Psoas muscle (tissue), 8 donors: ENCODE results near the gene ABCD1. TPM values are rescaled to one million over a fixed set of nuclear protein-coding genes. Genes with fewer than 3 reads are reported as not detected.
"Not testable (repeated sequence)": the region's sequence is repeated elsewhere in the genome, so short reads cannot be mapped to it uniquely, and the experiment has no call there.

Source experiments
- ATAC-seq, 4 donors: fragments of 200-7000 bp; cut with Tn5 transposase; one replicate each; pipeline ENCODE4 v1.9.1; 2020; ENCODE audit warnings: moderate library complexity in 3 of 4, mild to moderate bottlenecking in 2 of 4
- DNase-seq, 2 donors: peaks; one replicate each; pipeline ENCODE4 v3.0.0-alpha.2; 2020
- H3K27ac ChIP-seq: fragments of 200-600 bp; one replicate; pipeline ENCODE4 v1.8.0; 2022
- H3K27me3 ChIP-seq, 3 donors: fragments of 200-600 bp in 1 of 3; one replicate each; pipeline versions ENCODE4 v1.6.1 to v1.8.0; 2013 to 2022; ENCODE audit warnings: low read length in 2 of 3, mild to moderate bottlenecking in 2 of 3, moderate library complexity in 1 of 3; ENCODE audit not compliant: insufficient read depth in 3 of 3
- H3K36me3 ChIP-seq, 2 donors: fragments of 200-600 bp in 1 of 2; one replicate each; pipeline versions ENCODE4 v1.6.1 to v1.8.0; 2013 to 2022; ENCODE audit warnings: low read depth in 1 of 2, mild to moderate bottlenecking in 1 of 2, moderate library complexity in 1 of 2; ENCODE audit not compliant: insufficient read depth in 1 of 2
- H3K4me1 ChIP-seq: fragments of 200-600 bp; one replicate; pipeline ENCODE4 v1.8.0; 2022
- H3K4me3 ChIP-seq: fragments of 200-600 bp; one replicate; pipeline ENCODE4 v1.8.0; 2022; ENCODE audit warnings: mild to moderate bottlenecking
- H3K9me3 ChIP-seq: fragments of 200-600 bp; one replicate; pipeline ENCODE4 v1.8.0; 2022
- CTCF ChIP-seq: fragments of 200-600 bp; IDR thresholded peaks from one replicate; pipeline ENCODE4 v1.8.0; 2022; ENCODE audit warnings: antibody characterized with exemption
- WGBS, 3 donors: extraction: QIAGEN DNeasy Blood & Tissue Kit; methylation state at CpG; one replicate each; pipeline versions ENCODE4 v1.1.6 to v1.1.7; 2013; 5-methylcytosine and 5-hydroxymethylcytosine counted together
- intact Hi-C, 2 donors: fragments of 100-400 bp; cut with DNase I; formaldehyde crosslinking; loops; one replicate each; pipeline versions ENCODE4 v1.11.0 to v1.14.2; 2022
- polyA plus RNA-seq, 3 donors: library from polyadenylated mRNA; stranded (reverse); fragments of 200-250 nt; gene quantifications; one replicate each; pipeline ENCODE4 v1.2.3, GENCODE V29; 2013
- total RNA-seq, 4 donors: library from RNA; stranded (reverse); fragmentation: NEBNext Ultra II Directional in 2 of 4; extraction: Animal tissue kit (Norgen Biotek cat#: 25700) in 2 of 4; gene quantifications; one replicate each; pipeline versions ENCODE4 v1.2.1 to v1.2.4, GENCODE V29; 2021 to 2023
- donor health status: healthy with polysubstance abuse.
- donor health status: DM: no; HTN: no; CAD: no; lungs with moderate emphysema.
- donor health status: Bipolar disorder and iron deficiency.
- donor health status: healthy.
- donor health status: DM: yes; HTN: yes; CAD: no.
- donor health status: DM: no; HTN: no; CAD: no.
- donor health status: DM: no; HTN: no; CAD: no.
- donor health status: DM: yes; HTN: yes; CAD: no.

The ABCD1 gene
- total and polyA plus RNA-seq, 7 donors: 11.7 to 36.0 (median 20.8) TPM

GRCh38 chrX:153701706-153702105 is 22.9 kb upstream of the ABCD1 start:
- H3K9me3 ChIP-seq: no peaks in the 10 kb centered on the region
- no peak for TF ChIP-seq CTCF
- H3K4me1 ChIP-seq: peaks cover 24% of the 10 kb centered on the region
- WGBS, 3 donors: 90 to 95% (median 95%) methylated on average over 10 to 12 of the region's 12 CpGs
- peaks cover 2 to 4% of the 10 kb centered on the region in 2 donors for H3K36me3 ChIP-seq
- DNase-seq: peak in 1 of 2 donors; percentile 32
- no peak overlapping the region for H3K4me3 ChIP-seq
- H3K27ac ChIP-seq: peak overlapping the region; percentile 90
- ATAC-seq: no peak
- intact Hi-C loops: no loop called here
- no peaks in the 10 kb centered on the region for H3K27me3 ChIP-seq

- Histone ChIP-seq H3K27ac (peak overlapping the region; percentile 90), H3K9me3 (no peaks in the 10 kb centered on the region), H3K36me3 (peaks cover 2 to 4% of the 10 kb centered on the region in 2 donors), H3K4me3 (no peak overlapping the region), H3K4me1 (peaks cover 24% of the 10 kb centered on the region), H3K27me3 (no peaks in the 10 kb centered on the region)
- peak in 1 of 4 donors; percentile 0 for ATAC-seq
- no peak for DNase-seq
- intact Hi-C loops: no loop called here
- 52 to 65% (median 59%) methylated on average over 20 to 23 of the region's 23 CpGs for WGBS, 3 donors
- TF ChIP-seq CTCF: no peak
Measured at GRCh38 chrX:153702336-153703035, 22.2 kb upstream of the ABCD1 start.

GRCh38 chrX:153703036-153703370 is 21.7 kb upstream of the ABCD1 start:
- WGBS, 3 donors: 29 to 48% methylated on average over 16 of the region's 16 CpGs; no CpG with 5 or more reads in 1 of the 3 donors
- peak; percentile 69 to 90 for DNase-seq
- Histone ChIP-seq H3K27me3 (no peaks in the 10 kb centered on the region), H3K4me1 (peaks cover 24% of the 10 kb centered on the region), H3K27ac (peak overlapping the region; percentile 90), H3K9me3 (no peaks in the 10 kb centered on the region), H3K36me3 (peaks cover 2 to 4% of the 10 kb centered on the region in 2 donors), H3K4me3 (no peak overlapping the region)
- no peak for TF ChIP-seq CTCF
- ATAC-seq: peak; percentile 30 to 53 (median 39)
- intact Hi-C loops: no loop called here

GRCh38 chrX:153704021-153704526 is 20.6 kb upstream of the ABCD1 start:
- Histone ChIP-seq H3K4me1 (peaks cover 26% of the 10 kb centered on the region), H3K9me3 (no peaks in the 10 kb centered on the region), H3K4me3 (peak overlapping the region; percentile 4), H3K27me3 (no peaks in the 10 kb centered on the region), H3K27ac (peak overlapping the region; percentile 90), H3K36me3 (peaks cover 2 to 4% of the 10 kb centered on the region in 2 donors)
- no peak for TF ChIP-seq CTCF
- WGBS, 3 donors: 49 to 64% (median 62%) methylated on average over 16 to 18 of the region's 18 CpGs
- intact Hi-C loops: no loop called here
- peak in 1 of 2 donors; percentile 53 for DNase-seq
- ATAC-seq: no peak

GRCh38 chrX:153704631-153705402 is 19.8 kb upstream of the ABCD1 start:
- DNase-seq: peak in 1 of 2 donors; percentile 26
- ATAC-seq: peak in 1 of 4 donors; percentile 2
- Histone ChIP-seq H3K4me3 (peak overlapping the region; percentile 62), H3K27ac (peak overlapping the region; percentile 90), H3K4me1 (peaks cover 24% of the 10 kb centered on the region)
- WGBS, 3 donors: 37 to 46% (median 40%) methylated on average over 8 to 11 of the region's 12 CpGs
- H3K36me3 ChIP-seq, intact Hi-C loops, H3K27me3 ChIP-seq, H3K9me3 ChIP-seq: not testable (repeated sequence)
